HepG2 (cell line): ENCODE data around the gene TTK. TPM values are rescaled to one million over a fixed set of nuclear protein-coding genes. Genes with fewer than 3 reads are reported as not detected.

Experiments
- ATAC-seq: fragments of 200-7000 bp; cut with Tn5 transposase; 3 replicates; pipeline ENCODE4 v1.9.1; 2020; ENCODE audit warnings: mild to moderate bottlenecking, moderate library complexity
- BruUV-seq: library from RNA; stranded (reverse); fragments of 400-500 nt; replicated peaks from 2 replicates; lab custom pipeline; 2021; lab: Mats Ljungman, UMichigan
- CTCF ChIA-PET: fragments of 300-600 bp; formaldehyde crosslinking; extraction: SDS; loops from one replicate; lab custom pipeline; 2021; ENCODE audit warnings: low total read pairs, inconsistent platforms, low intra/inter-chr PET ratio; lab: Yijun Ruan, JAX
- POLR2A ChIA-PET: fragments of 350-600 bp; sonication (Branson Sonifier 250); formaldehyde crosslinking; loops from one replicate; lab custom pipeline; 2020; ENCODE audit warnings: antibody characterized with exemption, inconsistent platforms; lab: Yijun Ruan, JAX
- DNase-seq: peaks from one replicate; pipeline ENCODE4 v3.0.0-alpha.2; 2015; ENCODE audit warnings: low spot score
- FAIRE-seq: peaks from 3 replicates; lab custom pipeline; 2011; peaks lifted over from hg19 to GRCh38; lab: Jason Lieb, UNC
- H2AFZ ChIP-seq: one replicate; pipeline ENCODE4 v1.6.1; 2011; ENCODE audit warnings: low read length, inconsistent platforms
- H3K27ac ChIP-seq: fragments of 300-600 bp; 3 replicates; pipeline ENCODE4 v1.8.0; 2011; ENCODE audit warnings: mixed run types, mild to moderate bottlenecking, mixed read lengths, low read length, inconsistent platforms; ENCODE audit not compliant: insufficient read depth; ENCODE audit errors: extremely low read length
- H3K27me3 ChIP-seq, 2 experiments: fragments of 200-600 bp in 1 of 2; 2 replicates in 1 of 2; 3 replicates in 1 of 2; pipeline versions ENCODE4 v1.6.0 to v1.8.0; 2011; ENCODE audit warnings: low read length in 2 of 2, mild to moderate bottlenecking in 2 of 2, moderate library complexity in 2 of 2, inconsistent platforms in 1 of 2; ENCODE audit not compliant: insufficient read depth in 2 of 2, control insufficient read depth in 1 of 2
- H3K36me3 ChIP-seq, 2 experiments: fragments of 200-600 bp in 1 of 2; replicated peaks in 1 of 2; 2 replicates in 1 of 2; 3 replicates in 1 of 2; pipeline versions ENCODE4 v1.5.1 to v1.8.0; 2011; ENCODE audit warnings: low read length in 2 of 2, inconsistent platforms in 1 of 2; ENCODE audit not compliant: insufficient read depth in 2 of 2, control insufficient read depth in 1 of 2
- H3K4me1 ChIP-seq: 2 replicates; pipeline ENCODE4 v1.5.1; 2012; ENCODE audit warnings: low read length, inconsistent platforms; ENCODE audit not compliant: insufficient read depth
- H3K4me2 ChIP-seq: 2 replicates; pipeline ENCODE4 v1.6.0; 2011; ENCODE audit warnings: low read depth, low read length, inconsistent platforms
- H3K4me3 ChIP-seq, 3 experiments: fragments of 200-600 bp in 1 of 3; sonication (generic), shearing (Covaris generic) in 1 of 3; replicated peaks in 1 of 3; 2 replicates each; pipeline ENCODE4 v1.5.1; 2011 to 2016; ENCODE audit warnings: low read length in 3 of 3, inconsistent platforms in 2 of 3, low read depth in 2 of 3, mild to moderate bottlenecking in 2 of 3, control low read depth in 1 of 3, mixed read lengths in 1 of 3; ENCODE audit not compliant: insufficient read depth in 1 of 3
- H3K79me2 ChIP-seq: one replicate; pipeline ENCODE4 v1.6.1; 2011; ENCODE audit warnings: low read length, inconsistent platforms; ENCODE audit not compliant: insufficient read depth
- H3K9ac ChIP-seq: 2 replicates; pipeline ENCODE4 v1.6.0; 2011; ENCODE audit warnings: mild to moderate bottlenecking, low read depth, low read length, inconsistent platforms; ENCODE audit not compliant: insufficient read depth
- H3K9me3 ChIP-seq: 2 replicates; pipeline ENCODE4 v1.5.1; 2012; ENCODE audit warnings: mild to moderate bottlenecking, low read length
- H4K20me1 ChIP-seq: 2 replicates; pipeline ENCODE4 v1.6.0; 2011; ENCODE audit warnings: inconsistent platforms, mild to moderate bottlenecking, low read length, moderate library complexity; ENCODE audit not compliant: insufficient read depth
- AHDC1 ChIP-seq: sonication (generic); formaldehyde crosslinking; IDR thresholded peaks from 2 replicates; pipeline ENCODE4 v1.5.1; 2020; ENCODE audit warnings: mild to moderate bottlenecking, missing genetic modification reagents, borderline replicate concordance
- CEBPG ChIP-seq: IDR thresholded peaks from 2 replicates; pipeline ENCODE4 v1.6.1; 2016
- ESRRA ChIP-seq: sonication (generic); formaldehyde crosslinking; IDR thresholded peaks from 2 replicates; pipeline ENCODE4 v1.5.1; 2020; ENCODE audit warnings: mild to moderate bottlenecking, low read depth, missing genetic modification reagents
- HNF4A ChIP-seq: sonication (generic); formaldehyde crosslinking; IDR thresholded peaks from 2 replicates; pipeline ENCODE4 v1.4.0; 2020; ENCODE audit warnings: missing genetic modification reagents
- PHB2 ChIP-seq: fragments of 450-650 bp; IDR thresholded peaks from 2 replicates; pipeline ENCODE4 v1.6.1; 2018; ENCODE audit not compliant: partially characterized antibody
- ZFP37 ChIP-seq: sonication (generic); formaldehyde crosslinking; IDR thresholded peaks from 2 replicates; pipeline ENCODE4 v1.4.0; 2020; ENCODE audit warnings: missing genetic modification reagents, borderline replicate concordance
- ZKSCAN5 ChIP-seq: sonication (generic); formaldehyde crosslinking; IDR thresholded peaks from 2 replicates; pipeline ENCODE4 v1.5.1; 2020; ENCODE audit warnings: mild to moderate bottlenecking, missing genetic modification reagents
- ZNF331 ChIP-seq: sonication (generic); formaldehyde crosslinking; IDR thresholded peaks from 2 replicates; pipeline ENCODE4 v1.4.0; 2020; ENCODE audit warnings: missing genetic modification reagents
- ZNF691 ChIP-seq: sonication (generic); formaldehyde crosslinking; IDR thresholded peaks from 2 replicates; pipeline ENCODE4 v1.4.0; 2020; ENCODE audit warnings: missing genetic modification reagents, low read depth, mild to moderate bottlenecking, borderline replicate concordance
- ZSCAN25 ChIP-seq: sonication (generic); formaldehyde crosslinking; IDR thresholded peaks from 2 replicates; pipeline ENCODE4 v1.8.0; 2022; ENCODE audit warnings: mild to moderate bottlenecking, missing genetic modification reagents
- WGBS: methylation state at CpG from one replicate; pipeline ENCODE4 v1.1.6; 2017; ENCODE audit warnings: low lambda C conversion rate; 5-methylcytosine and 5-hydroxymethylcytosine counted together
- in situ Hi-C: cut with HindIII; loops from 2 replicates; pipeline ENCODE4 v1.10.0; 2017; ENCODE audit warnings: low pct_unique_long_range_greater_than_20kb; ENCODE audit not compliant: extremely low pct_ligation_motif_present
- intact Hi-C: fragments of 100-400 bp; cut with micrococcal nuclease; formaldehyde crosslinking; loops from one replicate; pipeline ENCODE4 v1.10.0; 2022; ENCODE audit not compliant: unreplicated experiment
- polyA plus RNA-seq, 8 experiments: library from polyadenylated mRNA; depleted of rRNA in 3 of 8; stranded (reverse) in 7 of 8; unstranded in 1 of 8; fragments of >200 nt; fragmentation: Illumina TruSeq in 4 of 8; extraction: Trizol in 4 of 8; gene quantifications; 2 replicates each; pipeline versions ENCODE4 v1.2.1 to v1.2.3, GENCODE V29; 2011 to 2016; ENCODE audit warnings: low read depth in 4 of 8, missing spikeins in 1 of 8, mixed read lengths in 1 of 8; ENCODE audit not compliant: insufficient read depth in 1 of 8
- total RNA-seq, 5 experiments: library from RNA; depleted of rRNA; stranded (reverse); fragments of >200 nt; fragmentation: Illumina TruSeq; extraction: Trizol; gene quantifications; 2 replicates each; pipeline ENCODE4 v1.2.3, GENCODE V29; 2016; ENCODE audit warnings: low read depth in 1 of 5

The TTK gene
- total and polyA plus RNA-seq, 2 of the 13 experiments (the other 11 are each of a cell fraction or from before 2014, with no cell fraction given) = 8.6 to 33.2 TPM

- Histone ChIP-seq H3K9me3 (no peaks in the 10 kb centered on the region), H3K27me3 (no peaks in the 10 kb centered on the region), H3K9ac (no peak overlapping the region), H3K4me3 (no peak overlapping the region), H4K20me1 (no peaks in the 10 kb centered on the region), H3K27ac (no peak overlapping the region), H2AFZ (no peak overlapping the region), H3K79me2 (peaks cover 17% of the 10 kb centered on the region), H3K4me1 (peaks cover 13% of the 10 kb centered on the region; the same call in 1 of the 2 replicates), H3K4me2 (no peak overlapping the region), H3K36me3 (peaks cover 1 to 39% of the 10 kb centered on the region in 2 experiments; a peak in 4 of 5 replicates)
- ATAC-seq = no peak
- DNase-seq = no peak
- 96% methylated on average over 2 of the region's 2 CpGs for WGBS
- no TSS peak for BruUV-seq
- CTCF ChIA-PET = no interaction called here
- intact Hi-C loops (no loop called here), in situ Hi-C loops (no loop called here)
- POLR2A ChIA-PET = no interaction called here
- no peak for TF ChIP-seq ZSCAN25 (CRISPR knock-in tag)
- TF ChIP-seq ZNF691 = no peak
- no peak for TF ChIP-seq HNF4A (CRISPR knock-in tag)
- TF ChIP-seq ESRRA (CRISPR knock-in tag) = no peak
- TF ChIP-seq CEBPG (CRISPR knock-in tag) = no peak
- no peak for TF ChIP-seq ZFP37
- TF ChIP-seq ZNF331 (CRISPR knock-in tag) = no peak
- TF ChIP-seq PHB2 = no peak
- TF ChIP-seq ZKSCAN5 (CRISPR knock-in tag) = no peak
- TF ChIP-seq AHDC1 (CRISPR knock-in tag) = no peak
- no peak for FAIRE-seq
Observed at GRCh38 chr6:80010288-80010687, 5.8 kb downstream of the TTK start.
